Activated CD8-positive, alpha-beta memory T cell treated with anti-CD3 and anti-CD28 coated beads for 1 hour (primary cell): Measurements from ENCODE around the gene ITGA7.

ENCODE experiments used
- DNase-seq, 2 donors: peaks; one replicate each; pipeline ENCODE4 v3.0.0-alpha.2; 2020; ENCODE audit warnings: low read depth in 1 of 2; ENCODE audit errors: extremely low read depth in 1 of 2

Gene ITGA7

GRCh38 chr12:55733858-55734257 is 26.2 kb upstream of the ITGA7 start:
- no peak for DNase-seq

GRCh38 chr12:55733021-55733555 is 25.4 kb upstream of the ITGA7 start:
- DNase-seq = no peak

GRCh38 chr12:55732288-55732687 is 24.6 kb upstream of the ITGA7 start:
- DNase-seq = no peak

- no peak for DNase-seq
These were observed 22.4 kb upstream of the ITGA7 start for GRCh38 chr12:55729819-55730818.

GRCh38 chr12:55728939-55729818 is 21.5 kb upstream of the ITGA7 start, which contains the start of gene CD63:
CD63 (minus strand) TSS chr12:55729009; CDS start chr12:55728341, 668 bp downstream.
- peak in 1 of 2 donors; percentile 51 for DNase-seq

- DNase-seq = no peak
These were observed 20.7 kb upstream of the ITGA7 start for GRCh38 chr12:55728186-55728938.

- no peak for DNase-seq
These were observed 20.0 kb upstream of the ITGA7 start for GRCh38 chr12:55727643-55728185.

- no peak for DNase-seq
These were observed 19.3 kb upstream of the ITGA7 start for GRCh38 chr12:55726971-55727370.

GRCh38 chr12:55725556-55725955 is 17.9 kb upstream of the ITGA7 start:
- DNase-seq = no peak

GRCh38 chr12:55724940-55725309 is 17.2 kb upstream of the ITGA7 start:
- no peak for DNase-seq

GRCh38 chr12:55724226-55724939 is 16.7 kb upstream of the ITGA7 start:
- peak in 1 of 2 donors; percentile 37 for DNase-seq

- no peak for DNase-seq
These were observed 16.0 kb upstream of the ITGA7 start for GRCh38 chr12:55723516-55724225.

GRCh38 chr12:55722948-55723347 is 15.2 kb upstream of the ITGA7 start:
- DNase-seq = no peak

GRCh38 chr12:55721601-55722213 is 14.0 kb upstream of the ITGA7 start:
- DNase-seq = no peak

GRCh38 chr12:55720894-55721444 is 13.3 kb upstream of the ITGA7 start:
- no peak for DNase-seq

- DNase-seq = no peak
These were observed 12.4 kb upstream of the ITGA7 start, which contains the start of gene RDH5 for GRCh38 chr12:55720071-55720564. RDH5 (plus strand) TSS chr12:55720393; CDS start chr12:55721185, 792 bp downstream.

GRCh38 chr12:55719371-55719770 is 11.7 kb upstream of the ITGA7 start:
- no peak for DNase-seq
